Right hindlimb (tissue), 1 donor: ENCODE data around the gene PAFAH1B1.
"Not testable (repeated sequence)": the region's sequence is repeated elsewhere in the genome, so short reads cannot be mapped to it uniquely, and the experiment has no call there.

Source experiments
- DNase-seq: peaks from one replicate; pipeline ENCODE4 v3.0.0-alpha.2; 2018

The PAFAH1B1 gene

DNA sequence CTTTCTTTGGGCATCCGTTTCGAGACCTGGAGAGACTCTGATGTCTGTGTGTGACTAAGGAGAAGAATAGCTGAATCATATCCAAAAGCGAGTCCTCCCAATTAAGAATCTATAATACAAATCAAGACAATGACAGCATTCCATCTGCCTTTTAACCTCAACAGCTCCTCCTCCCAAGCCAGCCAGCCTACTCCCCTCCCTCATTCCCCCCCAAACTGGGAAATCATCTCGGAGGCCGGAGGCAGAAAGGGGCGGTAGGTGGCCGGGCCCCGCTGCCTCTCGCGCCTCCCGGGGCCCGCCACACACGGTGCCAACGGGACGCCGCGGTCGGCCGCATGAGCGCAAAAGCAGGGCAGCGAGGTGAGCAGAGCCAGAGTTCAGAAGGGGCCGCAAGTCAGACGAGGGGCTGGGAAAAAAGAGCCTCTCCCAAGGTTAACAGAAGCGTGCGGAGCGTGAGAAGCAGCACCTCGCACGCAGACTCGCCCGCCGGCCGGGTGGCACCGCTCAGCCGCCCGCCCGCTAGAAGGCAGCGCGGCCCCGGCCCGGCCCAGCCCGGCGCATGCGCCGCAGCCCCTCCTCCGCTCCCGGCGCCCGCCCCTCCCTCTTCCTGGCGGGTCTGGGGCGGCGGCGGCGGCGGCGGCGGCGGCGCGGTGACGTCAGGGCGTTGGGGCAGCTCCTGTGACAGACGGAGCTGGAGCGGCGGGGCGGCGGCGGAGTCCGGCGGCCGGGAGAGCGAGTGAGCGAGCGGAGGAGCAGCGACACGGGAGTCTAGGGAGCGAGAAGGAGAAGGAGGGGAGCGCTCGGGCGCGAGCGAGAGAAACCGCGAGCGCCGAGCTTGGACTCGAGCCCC lies at the start of gene PAFAH1B1:
Gene PAFAH1B1 (plus strand): TSS at position 684 of the 850 bp plus-strand sequence. CDS start 44,635 bp downstream, outside the sequence.
- peak; percentile 95 for DNase-seq

DNA sequence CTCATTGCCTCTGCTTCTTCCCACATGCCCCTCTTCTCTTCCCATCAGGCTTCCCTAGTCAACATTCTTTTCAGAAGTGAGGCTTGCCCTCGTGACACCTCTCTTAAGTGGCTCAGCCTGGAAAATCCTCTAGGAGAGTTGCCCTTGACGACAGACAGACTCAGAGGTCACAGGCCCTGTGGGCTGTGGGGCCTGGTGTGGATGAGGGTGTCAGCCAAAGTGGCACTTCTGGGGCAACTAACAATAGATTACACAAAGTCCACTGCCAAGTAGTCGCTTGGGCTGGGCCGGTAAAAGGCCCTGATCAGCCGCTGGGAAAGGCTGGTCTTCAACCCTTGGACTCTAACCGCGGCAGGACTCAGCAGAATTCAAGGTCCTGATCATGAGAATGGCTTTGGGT lies 48.1 kb upstream of the PAFAH1B1 start:
- no peak for DNase-seq

GRCh38 chr17:2547176-2547575 lies 46.3 kb upstream of the PAFAH1B1 start:
- no peak for DNase-seq

DNA sequence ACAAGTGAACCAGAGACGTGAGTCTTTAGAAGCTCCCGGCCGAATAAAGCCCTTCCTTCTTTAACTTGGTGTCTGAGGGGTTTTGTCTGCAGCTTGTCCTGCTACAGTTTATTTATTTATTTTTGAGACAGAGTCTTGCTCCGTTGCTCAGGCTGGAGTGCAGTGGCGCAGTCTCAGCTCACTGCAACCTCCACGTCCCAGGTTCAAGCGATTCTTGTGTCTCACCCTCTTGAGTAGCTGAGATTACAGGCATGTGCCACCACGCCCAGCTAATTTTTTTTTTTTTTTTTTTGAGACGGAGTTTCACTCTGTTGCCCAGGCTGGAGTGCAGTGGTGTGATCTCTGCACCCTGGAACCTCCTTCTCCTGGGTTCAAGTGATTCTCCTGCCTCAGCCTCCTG lies 45.4 kb upstream of the PAFAH1B1 start:
- not testable (repeated sequence) for DNase-seq

GRCh38 chr17:2549392-2550211 lies 43.9 kb upstream of the PAFAH1B1 start:
- DNase-seq = no peak

DNA sequence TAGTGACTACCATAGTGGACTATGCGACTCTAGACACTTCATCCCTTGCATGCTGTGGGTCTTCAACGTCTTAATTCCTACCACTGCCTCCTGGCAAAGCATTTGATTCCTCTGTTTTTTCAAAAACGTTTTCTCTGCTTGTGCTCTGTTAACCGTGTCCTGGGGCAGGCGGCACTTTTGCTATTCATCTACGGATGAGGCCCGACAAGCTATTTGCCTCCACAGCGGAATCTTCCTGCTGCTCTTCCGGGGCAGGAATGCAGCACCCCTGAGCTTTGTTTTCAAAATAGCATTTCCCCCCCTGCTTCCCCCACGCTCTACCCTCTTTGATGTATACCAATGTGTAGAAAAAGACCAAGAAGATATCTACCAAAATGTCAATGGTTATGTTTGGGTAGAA lies 42.0 kb upstream of the PAFAH1B1 start:
- no peak for DNase-seq

DNA sequence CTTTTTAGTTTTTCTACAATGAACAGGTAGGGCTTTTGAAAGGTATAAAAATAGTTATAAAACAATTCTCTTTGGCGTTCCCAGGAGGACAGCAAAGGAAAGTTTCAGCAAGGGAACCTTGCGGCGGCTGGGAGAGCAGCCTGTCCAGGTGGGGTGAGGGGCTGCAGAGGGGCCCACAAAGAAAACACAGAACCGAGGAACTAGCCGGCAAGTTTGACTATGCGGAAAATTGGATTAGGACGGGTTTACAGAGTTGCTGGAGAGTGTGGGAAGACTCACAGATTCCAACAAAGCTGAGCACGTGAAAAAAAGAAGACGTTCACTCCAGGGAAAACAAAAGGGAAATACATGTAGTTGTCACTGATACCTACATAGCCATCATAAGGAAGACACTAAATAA lies 41.5 kb upstream of the PAFAH1B1 start:
- DNase-seq = no peak

GRCh38 chr17:2560658-2561057 lies 32.8 kb upstream of the PAFAH1B1 start:
- DNase-seq = no peak

GRCh38 chr17:2562162-2562858 lies 31.1 kb upstream of the PAFAH1B1 start:
- DNase-seq = no peak

DNA sequence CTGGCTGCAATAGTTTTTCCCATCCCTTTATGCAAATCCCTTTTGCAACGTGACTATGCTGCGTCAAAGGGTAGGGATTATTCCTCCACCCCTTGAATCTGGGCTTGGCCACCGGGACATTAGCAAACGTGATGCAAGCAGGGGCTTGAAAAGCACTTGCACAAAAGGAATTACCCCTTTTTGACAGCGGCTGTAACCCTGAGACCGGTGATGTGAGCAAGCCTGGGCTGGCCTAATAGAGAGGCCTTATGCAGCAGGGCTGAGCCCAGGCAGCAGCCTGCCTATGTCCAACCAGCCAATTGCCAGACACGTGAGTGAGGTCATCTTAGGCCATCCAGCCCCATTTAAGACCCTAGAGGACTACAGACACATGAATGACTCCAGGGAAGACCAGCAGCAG lies 30.4 kb upstream of the PAFAH1B1 start:
- DNase-seq = no peak

DNA sequence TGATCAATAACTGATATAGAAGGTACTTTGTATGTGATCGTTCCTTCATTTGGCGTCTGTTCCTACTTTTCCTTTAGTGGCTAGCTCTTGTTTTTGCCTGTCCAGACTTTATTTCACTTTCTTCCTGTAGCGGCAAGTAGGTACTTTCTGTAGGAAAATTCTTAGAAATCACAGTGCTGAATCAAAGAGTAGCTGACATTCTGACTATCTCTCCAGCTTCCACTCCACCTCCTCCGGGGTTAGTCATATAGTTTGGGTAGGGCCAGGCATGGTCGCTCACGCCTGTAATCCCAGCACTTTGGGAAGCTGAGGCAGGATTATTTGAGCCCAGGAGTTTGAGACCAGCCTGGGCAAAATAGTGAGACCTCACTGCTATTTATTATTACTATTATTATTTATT lies 29.9 kb upstream of the PAFAH1B1 start:
- DNase-seq = no peak

- no peak for DNase-seq
These were observed 28.6 kb upstream of the PAFAH1B1 start for GRCh38 chr17:2564877-2565276.

DNA sequence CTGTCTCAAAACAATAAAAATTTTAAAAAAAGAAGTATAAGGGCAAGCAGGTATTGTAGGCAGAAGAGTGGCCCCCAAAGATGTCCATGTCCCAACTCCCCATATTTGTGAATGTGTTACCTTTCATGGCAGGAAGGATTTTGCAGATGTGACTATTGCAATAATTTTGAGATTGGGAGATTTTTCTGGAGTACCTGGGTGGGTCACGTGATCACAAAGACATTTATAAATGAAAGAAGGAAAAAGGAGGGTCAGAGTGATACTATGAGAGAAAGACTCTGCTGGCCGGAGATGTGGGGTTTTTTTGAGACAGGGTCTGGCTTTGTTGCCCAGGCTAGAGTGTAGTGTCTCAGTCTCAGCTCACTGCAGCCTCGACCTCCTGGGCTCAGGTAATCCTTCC lies 27.4 kb upstream of the PAFAH1B1 start:
- DNase-seq = no peak

DNA sequence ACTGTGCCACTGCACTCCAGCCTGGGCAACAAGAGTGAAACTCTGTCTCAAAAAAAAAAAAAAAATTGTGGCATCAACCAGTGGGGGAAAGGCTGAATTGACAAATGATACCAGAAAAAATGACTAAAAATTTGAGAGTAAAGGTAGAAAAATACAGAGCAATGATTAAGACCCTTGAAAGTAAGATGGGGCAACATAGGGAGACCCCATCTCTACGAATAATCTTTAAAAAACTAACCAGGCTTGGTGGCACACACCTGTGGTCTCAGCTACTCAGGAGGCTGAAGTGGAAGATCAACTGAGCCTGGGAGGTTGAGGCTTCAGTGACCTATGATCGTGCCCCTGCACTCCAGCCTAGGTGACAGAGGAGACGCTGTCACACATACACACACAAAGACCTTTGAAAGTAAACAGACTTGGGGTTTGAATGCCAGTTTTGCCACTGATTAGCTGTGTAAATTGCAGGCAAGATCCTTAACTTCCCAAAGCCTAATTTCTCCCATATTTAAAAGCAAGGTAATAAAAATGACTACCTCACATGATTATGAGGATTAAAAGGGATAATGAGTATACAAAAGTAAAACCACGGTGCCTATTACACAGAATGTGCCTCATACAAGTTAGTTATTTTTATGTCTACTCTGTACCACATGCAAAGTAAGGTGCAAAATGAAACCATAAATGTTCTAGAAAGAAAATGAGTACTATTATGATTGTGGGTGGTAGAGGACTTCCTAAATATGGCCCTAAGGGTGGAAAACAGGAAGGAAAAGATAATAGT lies 21.7 kb upstream of the PAFAH1B1 start:
- no peak for DNase-seq

DNA sequence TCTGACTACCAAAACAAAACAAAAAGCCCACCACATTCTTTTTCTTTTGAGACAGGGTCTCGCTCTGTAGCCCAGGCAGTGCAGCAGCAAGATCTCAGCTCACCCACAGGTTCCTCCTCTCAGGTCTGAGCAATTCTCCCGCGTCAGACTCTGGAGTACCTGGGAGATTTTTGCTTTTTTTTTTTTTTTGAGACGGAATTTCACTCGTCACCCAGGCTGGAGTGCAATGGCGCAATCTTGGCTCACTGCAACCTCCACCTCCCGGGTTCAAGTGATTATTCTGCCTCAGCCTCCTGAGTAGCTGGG lies 21.2 kb upstream of the PAFAH1B1 start:
- DNase-seq = not testable (repeated sequence)

GRCh38 chr17:2580151-2580550 lies 13.3 kb upstream of the PAFAH1B1 start:
- no peak for DNase-seq

DNA sequence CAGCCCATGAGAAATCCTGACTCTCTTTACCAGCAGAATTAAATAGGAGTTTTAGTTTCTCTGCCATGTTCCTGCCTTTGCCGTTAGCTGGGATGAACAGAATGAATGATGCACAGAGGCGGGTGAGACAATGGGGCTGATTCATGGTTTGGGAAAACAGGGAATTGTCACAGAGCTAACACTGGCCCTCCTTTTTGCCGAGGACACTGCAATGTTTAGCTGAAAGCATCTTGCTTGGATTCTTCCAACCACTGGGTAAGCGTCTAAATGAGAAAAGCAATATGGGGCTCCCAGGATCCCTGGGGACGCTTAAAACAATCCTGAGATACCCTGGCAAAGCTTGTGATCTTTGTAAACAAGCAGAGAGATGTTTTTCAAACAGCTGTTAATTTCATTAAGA lies 12.8 kb upstream of the PAFAH1B1 start:
- no peak for DNase-seq

GRCh38 chr17:2582493-2582892 lies 11.0 kb upstream of the PAFAH1B1 start:
- no peak for DNase-seq

GRCh38 chr17:2591040-2591640 lies 2.3 kb upstream of the PAFAH1B1 start:
- DNase-seq = no peak

DNA sequence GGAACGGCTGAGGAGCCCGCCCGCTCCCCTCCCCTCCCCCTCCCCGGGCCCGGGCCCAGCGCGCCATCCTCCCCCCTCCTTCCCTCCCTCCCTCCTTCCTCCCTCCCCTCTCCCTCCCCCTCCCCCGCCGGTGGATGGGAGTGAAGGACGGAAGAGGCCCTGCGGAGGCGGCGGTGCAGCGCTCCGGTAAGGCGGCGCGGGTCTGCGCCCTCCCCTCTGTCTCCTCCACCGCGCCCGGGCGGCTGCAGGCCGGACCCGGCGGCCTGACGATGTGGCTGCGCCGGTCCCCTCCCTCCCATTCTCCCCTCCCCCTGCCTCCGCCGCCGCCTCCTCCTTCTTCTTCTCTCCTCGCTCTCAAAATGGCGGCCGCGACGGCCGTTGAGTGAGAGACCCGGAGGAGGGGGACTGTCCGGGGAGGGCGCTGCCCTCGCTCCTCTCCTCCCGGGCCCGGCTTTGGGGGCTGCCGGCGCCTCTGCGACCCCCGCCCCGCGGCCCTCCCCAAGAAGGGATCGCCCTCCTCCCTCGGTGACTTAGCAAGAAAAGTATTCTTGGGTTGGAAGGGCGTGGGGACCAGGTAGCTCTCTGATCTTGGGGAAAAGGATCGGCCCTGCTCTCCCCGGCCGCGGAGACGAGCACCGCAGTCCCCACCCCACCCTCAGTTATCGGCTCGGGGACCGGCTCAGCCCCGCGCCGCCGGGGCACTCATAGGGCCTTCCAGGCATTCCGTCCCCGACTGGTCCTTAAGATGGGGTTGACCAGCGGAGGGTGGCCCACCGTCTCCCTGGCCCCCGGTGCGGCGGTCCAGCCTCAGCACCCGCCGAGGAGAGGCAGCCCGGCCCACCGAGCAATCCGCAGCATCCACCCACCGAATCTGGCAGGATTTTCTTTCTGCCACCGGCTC lies 617 bp downstream of the PAFAH1B1 start:
- DNase-seq = peak; percentile 89
